H1 (cell line): ENCODE measurements around the gene VIPR2. TPM values are rescaled to one million over a fixed set of nuclear protein-coding genes. Genes with fewer than 3 reads are reported as not detected.

Source experiments
- CTCF ChIA-PET: fragments of 300-600 bp; sonication (Branson Sonifier 250); formaldehyde crosslinking; loops from one replicate; lab custom pipeline; 2021; ENCODE audit not compliant: partially characterized antibody; lab: Charles Lee
- POLR2A ChIA-PET: fragments of 300-600 bp; sonication (Branson Sonifier 250); formaldehyde crosslinking; loops from one replicate; lab custom pipeline; 2021; ENCODE audit warnings: inconsistent platforms; ENCODE audit not compliant: partially characterized antibody; lab: Charles Lee
- DNase-seq, 2 experiments: peaks; one replicate each; pipeline versions ENCODE4 v3.0.0 to v3.0.0-alpha.2; 2010 to 2022; ENCODE audit warnings: low spot score in 2 of 2, low read depth in 1 of 2, mixed read lengths in 1 of 2
- FAIRE-seq: peaks from 2 replicates; lab custom pipeline; 2011; peaks lifted over from hg19 to GRCh38; lab: Jason Lieb, UNC
- H2AFZ ChIP-seq: 2 replicates; pipeline ENCODE4 v1.8.1; 2012; ENCODE audit warnings: low read length, inconsistent platforms
- H2AK5ac ChIP-seq: 2 replicates; pipeline ENCODE4 v1.6.1; 2013; ENCODE audit warnings: low read depth, low read length
- H2BK120ac ChIP-seq: replicated peaks from 2 replicates; pipeline ENCODE3; 2013; ENCODE audit warnings: low read depth, low read length, inconsistent platforms
- H2BK12ac ChIP-seq: 2 replicates; pipeline ENCODE4 v1.6.1; 2013; ENCODE audit warnings: low read depth, low read length
- H2BK15ac ChIP-seq: 2 replicates; pipeline ENCODE4 v1.6.1; 2013; ENCODE audit warnings: low read length
- H2BK20ac ChIP-seq: 2 replicates; pipeline ENCODE4 v1.6.1; 2013; ENCODE audit warnings: low read length
- H2BK5ac ChIP-seq: 2 replicates; pipeline ENCODE4 v1.6.1; 2013; ENCODE audit warnings: low read depth, low read length
- H3K14ac ChIP-seq: 2 replicates; pipeline ENCODE4 v1.6.1; 2013; ENCODE audit warnings: inconsistent platforms; ENCODE audit not compliant: insufficient read length
- H3K18ac ChIP-seq: 2 replicates; pipeline ENCODE4 v1.6.1; 2013; ENCODE audit warnings: low read length; ENCODE audit errors: extremely low read depth
- H3K23ac ChIP-seq: 2 replicates; pipeline ENCODE4 v1.6.1; 2013; ENCODE audit warnings: inconsistent platforms; ENCODE audit not compliant: insufficient read length
- H3K23me2 ChIP-seq: 2 replicates; pipeline ENCODE4 v1.6.1; 2013; ENCODE audit warnings: low read depth, low read length
- H3K27ac ChIP-seq: 2 replicates; pipeline ENCODE4 v1.6.1; 2011; ENCODE audit warnings: low read depth, low read length, inconsistent platforms
- H3K27me3 ChIP-seq, 4 experiments: replicated peaks in 1 of 4; 1 replicate in 1 of 4; 2 replicates in 3 of 4; pipeline versions ENCODE4 v1.6.1 to v1.8.1; 2011 to 2013; ENCODE audit warnings: low read length in 3 of 4, mild to moderate bottlenecking in 3 of 4, inconsistent platforms in 2 of 4, mixed read lengths in 2 of 4, moderate library complexity in 1 of 4; ENCODE audit not compliant: control insufficient read depth in 3 of 4, insufficient read depth in 3 of 4; ENCODE audit errors: extremely low read depth in 1 of 4
- H3K36me3 ChIP-seq, 4 experiments: 2 replicates each; pipeline versions ENCODE4 v1.6.1 to v1.8.1; 2011 to 2013; ENCODE audit warnings: mild to moderate bottlenecking in 4 of 4, low read length in 3 of 4, moderate library complexity in 2 of 4, control low read depth in 1 of 4, inconsistent platforms in 1 of 4; ENCODE audit not compliant: insufficient read depth in 4 of 4, control insufficient read depth in 2 of 4
- H3K4ac ChIP-seq: replicated peaks from 2 replicates; pipeline ENCODE3; 2013; ENCODE audit warnings: low read length, low read depth, mixed read lengths, inconsistent platforms; ENCODE audit not compliant: insufficient read length
- H3K4me1 ChIP-seq, 4 experiments: replicated peaks in 1 of 4; 1 replicate in 1 of 4; 2 replicates in 3 of 4; pipeline versions ENCODE4 v1.6.1 to v1.8.1; 2011 to 2013; ENCODE audit warnings: low read length in 3 of 4, inconsistent platforms in 2 of 4, mixed read lengths in 1 of 4; ENCODE audit not compliant: insufficient read depth in 4 of 4, control insufficient read depth in 3 of 4
- H3K4me2 ChIP-seq, 2 experiments: 2 replicates each; pipeline versions ENCODE4 v1.6.1 to v1.8.1; 2011 to 2013; ENCODE audit warnings: low read depth in 2 of 2, low read length in 2 of 2, control low read depth in 1 of 2, inconsistent platforms in 1 of 2, mild to moderate bottlenecking in 1 of 2; ENCODE audit not compliant: insufficient read depth in 1 of 2
- H3K4me3 ChIP-seq, 4 experiments: fragments of 200-600, 300-600 bp in 1 of 4; sonication (generic), shearing (Covaris generic), sonication (Bioruptor Twin) in 1 of 4; 2 replicates each; pipeline versions ENCODE4 v1.5.1 to v1.8.1; 2011 to 2016; ENCODE audit warnings: low read length in 4 of 4, low read depth in 3 of 4, control low read depth in 2 of 4, inconsistent platforms in 2 of 4, mild to moderate bottlenecking in 2 of 4, mixed read lengths in 1 of 4, moderate library complexity in 1 of 4; ENCODE audit not compliant: insufficient read depth in 2 of 4; ENCODE audit errors: extremely low read depth in 1 of 4
- H3K56ac ChIP-seq: replicated peaks from 2 replicates; pipeline ENCODE3; 2013; ENCODE audit warnings: low read depth, mild to moderate bottlenecking, mixed read lengths, low read length, inconsistent platforms; ENCODE audit not compliant: insufficient read length
- H3K79me1 ChIP-seq: 2 replicates; pipeline ENCODE4 v1.6.1; 2013; ENCODE audit warnings: low read depth, low read length, control low read depth
- H3K79me2 ChIP-seq, 2 experiments: 2 replicates each; pipeline versions ENCODE4 v1.6.1 to v1.8.1; 2012 to 2013; ENCODE audit warnings: low read length in 2 of 2, mild to moderate bottlenecking in 2 of 2, inconsistent platforms in 1 of 2; ENCODE audit not compliant: insufficient read depth in 2 of 2, control insufficient read depth in 1 of 2
- H3K9ac ChIP-seq, 4 experiments: replicated peaks in 1 of 4; 1 replicate in 1 of 4; 2 replicates in 3 of 4; pipeline versions ENCODE4 v1.6.1 to v1.8.1; 2011 to 2013; ENCODE audit warnings: low read depth in 3 of 4, low read length in 3 of 4, control low read depth in 2 of 4, mild to moderate bottlenecking in 2 of 4, moderate library complexity in 2 of 4, inconsistent platforms in 1 of 4; ENCODE audit errors: extremely low read depth in 1 of 4
- H3K9me3 ChIP-seq, 2 experiments: 2 replicates each; pipeline versions ENCODE4 v1.6.1 to v1.8.1; 2012 to 2013; ENCODE audit warnings: mild to moderate bottlenecking in 2 of 2, moderate library complexity in 2 of 2, control low read depth in 1 of 2, inconsistent platforms in 1 of 2, low read depth in 1 of 2, low read length in 1 of 2, mixed read lengths in 1 of 2; ENCODE audit not compliant: insufficient read depth in 2 of 2
- H4K20me1 ChIP-seq, 2 experiments: replicated peaks in 1 of 2; 2 replicates each; pipeline versions ENCODE3 to v1.8.1; 2011 to 2013; ENCODE audit warnings: inconsistent platforms in 2 of 2, low read length in 2 of 2, mild to moderate bottlenecking in 1 of 2; ENCODE audit not compliant: insufficient read depth in 2 of 2, control insufficient read depth in 1 of 2
- H4K5ac ChIP-seq: 2 replicates; pipeline ENCODE4 v1.6.1; 2013; ENCODE audit warnings: low read length, low read depth, mixed read lengths, inconsistent platforms; ENCODE audit not compliant: insufficient read length
- H4K8ac ChIP-seq: 2 replicates; pipeline ENCODE4 v1.8.0; 2013; ENCODE audit warnings: mild to moderate bottlenecking, moderate library complexity, low read length, inconsistent platforms; ENCODE audit not compliant: insufficient read depth; ENCODE audit errors: extremely low read depth
- H4K91ac ChIP-seq: replicated peaks from 2 replicates; pipeline ENCODE3; 2013; ENCODE audit warnings: low read length, mixed read lengths, inconsistent platforms; ENCODE audit not compliant: insufficient read length
- CHD1 ChIP-seq: IDR thresholded peaks from 2 replicates; pipeline ENCODE4 v1.6.1; 2012; ENCODE audit warnings: low read depth, low read length, improper control_type of control experiment
- MAX ChIP-seq: IDR thresholded peaks from 2 replicates; pipeline ENCODE4 v1.6.1; 2012; ENCODE audit warnings: inconsistent platforms
- NANOG ChIP-seq: IDR thresholded peaks from 2 replicates; pipeline ENCODE4 v1.6.1; 2011; ENCODE audit warnings: low read length, low read depth, mild to moderate bottlenecking, inconsistent platforms; ENCODE audit not compliant: insufficient read depth, poor library complexity, severe bottlenecking
- RAD21 ChIP-seq, 2 experiments: IDR thresholded peaks in 1 of 2; conservative IDR thresholded peaks in 1 of 2; 2 replicates each; pipeline ENCODE4 v1.6.1; 2011; ENCODE audit warnings: low read depth in 2 of 2, low read length in 2 of 2, improper control_type of control experiment in 1 of 2, inconsistent platforms in 1 of 2, mild to moderate bottlenecking in 1 of 2, moderate library complexity in 1 of 2
- SIN3A ChIP-seq, 2 experiments: IDR thresholded peaks in 1 of 2; conservative IDR thresholded peaks in 1 of 2; 2 replicates each; pipeline ENCODE4 v1.6.1; 2011 to 2012; ENCODE audit warnings: low read length in 2 of 2, improper control_type of control experiment in 1 of 2, low read depth in 1 of 2, mild to moderate bottlenecking in 1 of 2
- YY1 ChIP-seq: IDR thresholded peaks from 2 replicates; pipeline ENCODE4 v1.6.1; 2011; ENCODE audit warnings: low read depth, mild to moderate bottlenecking, low read length
- WGBS, 2 experiments: shearing (Covaris generic) in 1 of 2; methylation state at CpG; one replicate each; pipeline versions ENCODE4 v1.1.6 to v1.1.7; 2013 to 2015; ENCODE audit warnings: low lambda C conversion rate in 2 of 2, mixed read lengths in 2 of 2, inconsistent platforms in 1 of 2, low coverage in 1 of 2, missing lambda C conversion rate in 1 of 2; ENCODE audit not compliant: insufficient replicate concordance in 2 of 2, insufficient coverage in 1 of 2, insufficient read length in 1 of 2; ENCODE audit errors: extremely low coverage in 1 of 2, missing lambda C conversion rate in 1 of 2; 5-methylcytosine and 5-hydroxymethylcytosine counted together
- polyA plus RNA-seq, 7 experiments: library from polyadenylated mRNA; depleted of rRNA in 3 of 7; stranded (reverse) in 5 of 7; unstranded in 2 of 7; fragments of >200 nt in 5 of 7; fragments of 200-250 nt in 2 of 7; gene quantifications; 1 replicate in 5 of 7; 2 replicates in 1 of 7; 4 replicates in 1 of 7; pipeline versions ENCODE4 v1.2.1 to v1.2.3, GENCODE V29; 2011 to 2013; ENCODE audit warnings: missing spikeins in 2 of 7, mixed read lengths in 2 of 7
- total RNA-seq: library from RNA; stranded (reverse); fragmentation: NEBNext Ultra II Directional; extraction: Animal tissue kit (Norgen Biotek cat#: 25700); gene quantifications from 2 replicates; pipeline ENCODE4 v1.2.1, GENCODE V29; 2021
- TF ChIP-seq, protein P1 (sequence below), 3 experiments: IDR thresholded peaks; 1 replicate in 2 of 3; 2 replicates in 1 of 3; pipeline versions ENCODE4 v1.5.1 to v1.6.1; 2011; ENCODE audit warnings: low read length in 3 of 3, mild to moderate bottlenecking in 3 of 3, inconsistent platforms in 2 of 3, low read depth in 1 of 3, moderate library complexity in 1 of 3; ENCODE audit not compliant: insufficient read depth in 1 of 3; ENCODE audit errors: control extremely low read depth in 1 of 3

VIPR2 gene
- total and polyA plus RNA-seq, 2 of the 8 experiments (the other 6 are each of a cell fraction or from before 2014, with no cell fraction given) = 2.4 to 6.3 TPM

DNA sequence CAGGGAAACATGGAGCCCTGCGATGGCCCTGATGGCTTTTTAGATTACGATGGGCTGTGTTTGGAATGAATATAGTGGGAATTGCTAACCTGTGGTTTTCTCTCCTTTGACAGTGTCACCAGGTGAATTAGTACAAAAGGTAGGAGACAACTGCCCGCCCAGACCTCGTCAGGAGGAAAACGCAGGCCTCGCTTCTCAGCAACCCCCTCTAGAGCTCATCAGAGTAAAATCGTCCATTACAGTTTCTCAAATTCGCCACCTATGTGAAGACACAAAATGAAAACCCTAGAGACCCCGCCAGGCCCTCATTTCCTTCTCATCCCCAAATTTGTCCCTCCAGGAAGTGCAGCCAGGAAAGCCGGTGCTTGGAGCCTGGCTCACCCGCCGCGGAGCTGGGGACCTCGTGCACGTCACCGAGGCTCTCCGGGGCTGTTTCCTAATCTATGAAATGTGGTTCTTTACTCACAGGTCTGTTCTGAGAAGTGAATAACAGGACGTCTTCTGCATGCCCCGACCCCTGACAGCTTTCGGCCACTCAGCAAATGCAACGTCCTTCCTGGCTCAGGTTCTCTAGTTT lies 143.7 kb downstream of the VIPR2 start:
- Histone ChIP-seq H2AFZ (no peak overlapping the region; the same call in 1 of the 2 replicates), H3K9me3 (no peaks in the 10 kb centered on the region; a peak in 1 of 4 replicates), H3K79me2 (no peaks in the 10 kb centered on the region), H4K8ac (no peak overlapping the region), H2BK20ac (no peak overlapping the region), H3K23ac (no peak overlapping the region), H3K4ac (no peak overlapping the region), H3K9ac (no peak overlapping the region), H3K4me3 (no peak overlapping the region), H3K36me3 (no peaks in the 10 kb centered on the region), H4K91ac (no peak overlapping the region), H3K4me1 (peaks cover 0 to 8% (median 1%) of the 10 kb centered on the region in 4 experiments; a peak in 2 of 7 replicates), H3K14ac (no peak overlapping the region), H3K27ac (no peak overlapping the region), H3K18ac (peak overlapping the region; percentile 72; the same call in 1 of the 2 replicates), H3K27me3 (peaks cover 10 to 19% (median 18%) of the 10 kb centered on the region in 4 experiments), H2BK5ac (no peak overlapping the region), H2BK12ac (no peak overlapping the region)
- POLR2A ChIA-PET = no interaction called here
- DNase-seq = no peak
- peak; percentile 24 for FAIRE-seq
- 60% methylated on average over 21 of the region's 21 CpGs; no CpG with 5 or more reads in 1 of the 2 experiments for WGBS, 2 experiments
- TF ChIP-seq NANOG = no peak
- no peak for TF ChIP-seq MAX
- no peak for TF ChIP-seq CHD1
- no peak for TF ChIP-seq SIN3A (conservative IDR thresholded peaks at IDR 0.05 in 1 of 2, IDR thresholded peaks at IDR 0.05 in 1 of 2; ENCODE audit: low read depth in 1 of 2, low read length in 2 of 2)
- TF ChIP-seq, protein P1, sequence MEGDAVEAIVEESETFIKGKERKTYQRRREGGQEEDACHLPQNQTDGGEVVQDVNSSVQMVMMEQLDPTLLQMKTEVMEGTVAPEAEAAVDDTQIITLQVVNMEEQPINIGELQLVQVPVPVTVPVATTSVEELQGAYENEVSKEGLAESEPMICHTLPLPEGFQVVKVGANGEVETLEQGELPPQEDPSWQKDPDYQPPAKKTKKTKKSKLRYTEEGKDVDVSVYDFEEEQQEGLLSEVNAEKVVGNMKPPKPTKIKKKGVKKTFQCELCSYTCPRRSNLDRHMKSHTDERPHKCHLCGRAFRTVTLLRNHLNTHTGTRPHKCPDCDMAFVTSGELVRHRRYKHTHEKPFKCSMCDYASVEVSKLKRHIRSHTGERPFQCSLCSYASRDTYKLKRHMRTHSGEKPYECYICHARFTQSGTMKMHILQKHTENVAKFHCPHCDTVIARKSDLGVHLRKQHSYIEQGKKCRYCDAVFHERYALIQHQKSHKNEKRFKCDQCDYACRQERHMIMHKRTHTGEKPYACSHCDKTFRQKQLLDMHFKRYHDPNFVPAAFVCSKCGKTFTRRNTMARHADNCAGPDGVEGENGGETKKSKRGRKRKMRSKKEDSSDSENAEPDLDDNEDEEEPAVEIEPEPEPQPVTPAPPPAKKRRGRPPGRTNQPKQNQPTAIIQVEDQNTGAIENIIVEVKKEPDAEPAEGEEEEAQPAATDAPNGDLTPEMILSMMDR (IDR thresholded peaks at IDR 0.05; ENCODE audit: control extremely low read depth in 1 of 3, insufficient read depth in 1 of 3, low read depth in 1 of 3, low read length in 3 of 3) = peak; percentile 37 to 43 (median 41); a peak in 3 of 4 replicates
- TF ChIP-seq YY1 = 0 out of 2 replicates have a peak, but pooled peaks have one; percentile 44
- peak; percentile 36 to 46; a peak in 3 of 4 replicates for TF ChIP-seq RAD21 (IDR thresholded peaks at IDR 0.05 in 1 of 2, conservative IDR thresholded peaks at IDR 0.05 in 1 of 2; ENCODE audit: low read depth in 2 of 2, low read length in 2 of 2)
- TF ChIP-seq, all 59 proteins: peak for 3
- H4K5ac ChIP-seq = no peak overlapping the region
- H4K20me1 ChIP-seq = no peaks in the 10 kb centered on the region
- no peak overlapping the region for H2AK5ac ChIP-seq
- H2BK120ac ChIP-seq = no peak overlapping the region
- H3K56ac ChIP-seq = no peak overlapping the region
- H2BK15ac ChIP-seq = no peak overlapping the region
- H3K4me2 ChIP-seq = no peak overlapping the region
- H3K23me2 ChIP-seq = peaks cover 3% of the 10 kb centered on the region; the same call in 1 of the 2 replicates
- no peaks in the 10 kb centered on the region for H3K79me1 ChIP-seq
- CTCF ChIA-PET = interaction anchor here (0.7 to 3.3 kb wide), 16 partner anchors 10 to 128 kb away, joined by 3 to 15 read pairs (median 4); no protein-coding TSS in a partner anchor
